ENCODE data around the gene TRMT112.
A peak's percentile ranks its signal among the peaks of the same experiment; 100 is the strongest.
"Not testable (repeated sequence)": the region's sequence is repeated elsewhere in the genome, so short reads cannot be mapped to it uniquely, and the experiment has no call there.

The TRMT112 gene

DNA sequence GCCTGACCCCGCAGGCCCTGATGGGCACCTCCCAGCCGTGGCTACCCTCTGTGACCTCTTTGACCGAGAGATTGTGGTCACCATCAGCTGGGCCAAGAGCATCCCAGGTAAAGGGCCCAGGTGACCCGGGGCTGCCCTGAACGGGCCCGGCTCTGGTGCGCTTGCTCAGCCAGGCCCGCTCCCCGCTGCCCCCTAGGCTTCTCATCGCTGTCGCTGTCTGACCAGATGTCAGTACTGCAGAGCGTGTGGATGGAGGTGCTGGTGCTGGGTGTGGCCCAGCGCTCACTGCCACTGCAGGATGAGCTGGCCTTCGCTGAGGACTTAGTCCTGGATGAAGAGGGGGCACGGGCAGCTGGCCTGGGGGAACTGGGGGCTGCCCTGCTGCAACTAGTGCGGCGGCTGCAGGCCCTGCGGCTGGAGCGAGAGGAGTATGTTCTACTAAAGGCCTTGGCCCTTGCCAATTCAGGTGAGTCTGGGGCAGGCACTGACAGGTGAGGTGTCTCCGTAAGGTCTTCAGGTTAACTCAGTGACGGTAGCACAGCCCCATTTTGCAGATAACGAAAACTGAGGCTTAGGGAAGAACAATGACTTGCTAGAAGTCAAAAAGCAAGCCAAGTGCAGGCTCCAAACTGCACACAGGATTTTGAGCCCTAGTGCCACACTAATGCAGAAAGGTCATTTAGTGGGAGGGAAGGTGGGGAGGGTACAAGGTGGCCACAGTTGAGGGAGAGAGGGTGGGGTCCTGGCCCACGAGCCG, 2.4 kb downstream of the TRMT112 start:
- no peak overlapping the region for H3K4me3 ChIP-seq (ENCODE audit: severe bottlenecking)
- no peak overlapping the region for H3K27ac ChIP-seq (ENCODE audit: poor library complexity, severe bottlenecking)
- DNase-seq (ENCODE audit: low spot score) (peak; percentile 46), ATAC-seq (ENCODE audit: low read depth) (no peak)
- H3K4me1 ChIP-seq (ENCODE audit: insufficient read depth, poor library complexity, severe bottlenecking): peaks cover 15% of the 10 kb centered on the region
- H3K36me3 ChIP-seq (ENCODE audit: low read depth): peaks cover 29% of the 10 kb centered on the region
- no peaks in the 10 kb centered on the region for H3K27me3 ChIP-seq (ENCODE audit: insufficient read depth, poor library complexity, severe bottlenecking)
- no peak for TF ChIP-seq CTCF (IDR thresholded peaks at IDR 0.05; ENCODE audit: poor library complexity, severe bottlenecking)
- no peaks in the 10 kb centered on the region for H3K9me3 ChIP-seq (ENCODE audit: severe bottlenecking)

GRCh38 chr11:64314146-64314804, 3.1 kb downstream of the TRMT112 start:
- H3K27ac ChIP-seq (ENCODE audit: poor library complexity, severe bottlenecking): peak overlapping the region; percentile 82
- no peak for DNase-seq (ENCODE audit: low spot score)
- H3K4me3 ChIP-seq (ENCODE audit: severe bottlenecking): no peak overlapping the region
- TF ChIP-seq CTCF (IDR thresholded peaks at IDR 0.05; ENCODE audit: poor library complexity, severe bottlenecking): no peak
- no peaks in the 10 kb centered on the region for H3K9me3 ChIP-seq (ENCODE audit: severe bottlenecking)
- H3K36me3 ChIP-seq (ENCODE audit: low read depth): peaks cover 24% of the 10 kb centered on the region
- peaks cover 9% of the 10 kb centered on the region for H3K4me1 ChIP-seq (ENCODE audit: insufficient read depth, poor library complexity, severe bottlenecking)
- no peaks in the 10 kb centered on the region for H3K27me3 ChIP-seq (ENCODE audit: insufficient read depth, poor library complexity, severe bottlenecking)
- no peak for ATAC-seq (ENCODE audit: low read depth)

DNA sequence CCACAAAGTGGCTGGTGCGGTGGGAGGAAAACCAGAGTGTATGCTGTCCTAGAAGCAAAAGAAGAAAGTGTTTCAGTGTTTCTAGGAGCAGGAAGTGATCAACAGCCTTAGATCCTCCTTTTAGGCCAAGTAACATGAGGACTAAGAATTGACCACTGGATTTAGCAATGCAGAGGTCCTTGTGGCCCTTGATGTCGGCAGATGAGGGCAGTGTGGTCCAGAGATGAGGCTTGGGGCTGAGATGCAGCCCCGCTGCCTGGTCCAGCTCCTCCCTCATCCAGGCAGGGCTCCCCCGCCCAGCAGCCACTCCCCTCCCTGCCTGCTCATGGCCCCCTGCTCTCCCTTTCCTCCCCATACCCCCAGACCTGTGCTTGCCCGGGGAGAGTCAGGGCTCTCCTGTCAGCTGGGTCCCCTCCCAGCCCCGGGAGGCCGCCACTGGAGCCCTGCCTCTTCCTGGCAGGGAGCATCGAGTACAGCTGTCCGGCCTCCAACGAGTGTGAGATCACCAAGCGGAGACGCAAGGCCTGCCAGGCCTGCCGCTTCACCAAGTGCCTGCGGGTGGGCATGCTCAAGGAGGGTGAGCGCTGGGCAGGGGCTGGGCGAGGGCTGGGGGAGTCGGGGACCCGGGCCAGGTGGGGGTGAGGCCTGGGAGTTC, 3.7 kb downstream of the TRMT112 start:
- TF ChIP-seq CTCF (IDR thresholded peaks at IDR 0.05; ENCODE audit: poor library complexity, severe bottlenecking): no peak
- peak overlapping the region; percentile 82 for H3K27ac ChIP-seq (ENCODE audit: poor library complexity, severe bottlenecking)
- no peaks in the 10 kb centered on the region for H3K27me3 ChIP-seq (ENCODE audit: insufficient read depth, poor library complexity, severe bottlenecking)
- H3K36me3 ChIP-seq (ENCODE audit: low read depth): peaks cover 24% of the 10 kb centered on the region
- H3K4me3 ChIP-seq (ENCODE audit: severe bottlenecking): no peak overlapping the region
- DNase-seq (ENCODE audit: low spot score): peak; percentile 67
- H3K9me3 ChIP-seq (ENCODE audit: severe bottlenecking): no peaks in the 10 kb centered on the region
- no peak for ATAC-seq (ENCODE audit: low read depth)
- peaks cover 8% of the 10 kb centered on the region for H3K4me1 ChIP-seq (ENCODE audit: insufficient read depth, poor library complexity, severe bottlenecking)

DNA sequence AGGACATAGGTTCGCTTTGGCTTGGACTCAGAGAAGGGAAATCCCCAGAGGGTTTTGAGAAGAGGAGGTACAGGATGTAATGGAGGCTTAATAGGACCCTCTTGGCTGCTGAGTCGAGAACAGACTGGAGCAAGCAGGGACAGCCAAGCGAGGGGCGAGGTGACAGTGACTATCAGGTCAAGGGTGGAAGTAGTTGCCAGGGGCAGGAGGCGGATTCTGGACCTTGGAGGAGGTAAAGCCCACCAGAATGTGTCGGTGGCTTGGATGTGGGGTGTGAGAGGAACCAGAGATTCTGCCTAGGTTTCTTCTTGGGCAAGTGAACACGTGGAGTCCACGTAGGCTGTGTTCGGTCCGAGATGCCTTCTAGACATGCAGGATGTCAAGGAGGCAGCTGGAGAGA, 4.4 kb downstream of the TRMT112 start:
- Histone ChIP-seq H3K4me1 (ENCODE audit: insufficient read depth, poor library complexity, severe bottlenecking) (peaks cover 8% of the 10 kb centered on the region), H3K9me3 (ENCODE audit: severe bottlenecking) (no peaks in the 10 kb centered on the region), H3K27me3 (ENCODE audit: insufficient read depth, poor library complexity, severe bottlenecking) (no peaks in the 10 kb centered on the region), H3K36me3 (ENCODE audit: low read depth) (peaks cover 27% of the 10 kb centered on the region), H3K4me3 (ENCODE audit: severe bottlenecking) (no peak overlapping the region), H3K27ac (ENCODE audit: poor library complexity, severe bottlenecking) (peak overlapping the region; percentile 82)
- TF ChIP-seq CTCF (IDR thresholded peaks at IDR 0.05; ENCODE audit: poor library complexity, severe bottlenecking): no peak
- DNase-seq (ENCODE audit: low spot score): peak; percentile 56
- no peak for ATAC-seq (ENCODE audit: low read depth)

- Histone ChIP-seq H3K36me3 (ENCODE audit: low read depth) (peaks cover 10% of the 10 kb centered on the region; the same call in 1 of the 2 replicates), H3K27ac (ENCODE audit: poor library complexity, severe bottlenecking) (peak overlapping the region; percentile 86)
- H3K27me3 ChIP-seq (ENCODE audit: insufficient read depth, poor library complexity, severe bottlenecking); H3K4me1 ChIP-seq (ENCODE audit: insufficient read depth, poor library complexity, severe bottlenecking); H3K9me3 ChIP-seq (ENCODE audit: severe bottlenecking); H3K4me3 ChIP-seq (ENCODE audit: severe bottlenecking); DNase-seq (ENCODE audit: low spot score); ATAC-seq (ENCODE audit: low read depth): not testable (repeated sequence)
Observed at GRCh38 chr11:64307795-64308194, 9.6 kb downstream of the TRMT112 start.
